HuH-7 (cell line): ENCODE results near the gene GRIK4.
"Not testable (repeated sequence)": the region's sequence is repeated elsewhere in the genome, so short reads cannot be mapped to it uniquely, and the experiment has no call there.

Source experiments
- DNase-seq: peaks from one replicate; pipeline ENCODE4 v3.0.0; 2011; ENCODE audit warnings: low spot score

Gene GRIK4

DNA sequence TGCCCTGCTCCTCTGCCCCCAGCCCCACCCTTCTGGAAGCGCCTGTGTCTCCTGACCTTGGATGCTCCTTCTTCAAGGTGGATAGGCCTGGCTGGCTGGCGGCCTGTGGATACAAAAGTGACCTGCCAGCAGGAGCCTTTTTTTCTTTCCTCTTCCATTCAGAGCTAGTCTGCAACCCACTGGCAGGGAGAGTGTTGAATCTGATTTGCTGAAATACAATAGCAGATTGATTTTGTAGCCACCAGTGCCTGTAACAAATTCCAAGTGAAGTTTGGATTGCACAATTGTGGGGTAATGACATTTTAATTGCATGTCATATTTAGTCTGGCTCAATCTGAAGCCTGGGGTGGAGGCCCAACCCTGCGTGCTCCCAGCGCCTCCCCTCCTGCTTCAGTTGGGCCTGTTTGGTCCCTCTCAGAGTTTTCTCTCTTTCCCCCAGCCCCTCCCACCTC lies 97.2 kb downstream of the GRIK4 start:
- DNase-seq: no peak

DNA sequence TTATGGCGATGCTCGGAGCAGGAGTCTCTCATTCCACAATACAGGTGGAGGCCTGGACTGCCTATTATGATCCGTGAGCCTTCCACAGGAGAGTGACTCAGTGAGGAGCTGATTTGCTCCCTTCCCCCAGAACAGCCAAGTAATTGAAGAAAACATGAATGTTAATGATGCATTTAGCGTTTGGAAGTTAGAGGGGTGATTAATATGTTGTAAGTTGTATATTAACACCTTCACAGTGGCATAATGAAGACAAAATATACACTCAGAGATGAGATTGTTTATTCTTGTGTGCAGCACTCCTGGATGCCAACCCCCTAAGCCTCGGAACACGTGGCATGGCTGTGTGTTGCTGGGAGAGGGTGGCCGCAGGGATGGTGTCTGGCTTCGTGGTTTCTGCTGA lies 98.6 kb downstream of the GRIK4 start:
- DNase-seq: no peak

DNA sequence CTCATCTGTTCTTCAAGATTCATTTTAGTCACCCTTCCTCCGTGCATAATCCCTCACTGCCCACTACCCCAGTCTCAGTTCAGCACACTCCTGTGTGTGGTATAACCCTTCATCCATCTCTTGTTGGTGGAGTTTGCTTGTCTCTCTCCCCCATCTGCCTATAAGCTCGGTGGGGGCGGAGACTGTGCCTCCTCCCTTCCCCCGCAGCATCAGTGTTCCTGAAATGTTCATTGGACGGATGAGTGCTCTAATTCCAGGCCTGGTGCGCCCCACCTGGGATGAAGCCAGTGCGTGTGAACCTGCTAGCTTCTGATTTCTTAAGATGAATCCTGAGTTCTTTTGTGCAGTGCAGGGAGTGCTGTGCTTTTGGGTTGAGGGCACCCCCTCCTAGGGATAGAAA lies 100.0 kb downstream of the GRIK4 start:
- DNase-seq: no peak

DNA sequence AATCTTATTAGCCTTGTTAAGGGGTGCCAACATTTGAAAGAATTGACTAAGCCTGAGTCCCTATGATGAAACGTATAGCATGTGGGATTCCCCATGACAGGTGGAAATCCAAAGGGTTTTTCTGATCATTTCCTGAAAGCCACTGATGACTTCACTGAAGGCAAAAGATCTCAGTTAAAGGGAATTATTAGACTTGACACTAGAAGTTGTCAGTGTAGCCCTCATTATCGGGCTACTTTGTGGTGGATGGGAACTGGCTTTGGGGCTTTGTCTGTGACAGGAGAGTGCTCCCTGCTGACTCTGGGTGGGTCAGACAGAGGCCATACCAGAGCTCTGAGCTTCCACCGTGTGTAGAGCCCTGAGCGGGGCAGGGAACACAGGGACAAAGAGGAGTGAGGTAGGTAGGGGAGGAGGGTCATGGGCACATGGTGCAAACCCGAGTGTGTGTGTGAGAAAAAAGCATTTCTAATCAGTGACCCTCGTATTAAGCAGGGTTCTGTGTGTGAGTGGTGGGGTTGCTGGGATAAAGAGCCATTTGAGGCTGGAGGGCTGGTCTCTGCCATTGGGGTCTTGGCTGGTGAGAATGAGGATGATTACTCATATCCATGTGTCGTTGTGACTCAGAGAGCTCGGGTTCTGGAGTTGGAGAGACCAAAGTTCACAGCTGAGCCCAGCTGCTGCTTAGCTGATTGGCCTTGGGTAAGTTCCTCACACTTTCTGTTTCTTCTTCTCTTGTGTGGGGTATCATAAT lies 101.1 kb downstream of the GRIK4 start:
- DNase-seq: no peak

DNA sequence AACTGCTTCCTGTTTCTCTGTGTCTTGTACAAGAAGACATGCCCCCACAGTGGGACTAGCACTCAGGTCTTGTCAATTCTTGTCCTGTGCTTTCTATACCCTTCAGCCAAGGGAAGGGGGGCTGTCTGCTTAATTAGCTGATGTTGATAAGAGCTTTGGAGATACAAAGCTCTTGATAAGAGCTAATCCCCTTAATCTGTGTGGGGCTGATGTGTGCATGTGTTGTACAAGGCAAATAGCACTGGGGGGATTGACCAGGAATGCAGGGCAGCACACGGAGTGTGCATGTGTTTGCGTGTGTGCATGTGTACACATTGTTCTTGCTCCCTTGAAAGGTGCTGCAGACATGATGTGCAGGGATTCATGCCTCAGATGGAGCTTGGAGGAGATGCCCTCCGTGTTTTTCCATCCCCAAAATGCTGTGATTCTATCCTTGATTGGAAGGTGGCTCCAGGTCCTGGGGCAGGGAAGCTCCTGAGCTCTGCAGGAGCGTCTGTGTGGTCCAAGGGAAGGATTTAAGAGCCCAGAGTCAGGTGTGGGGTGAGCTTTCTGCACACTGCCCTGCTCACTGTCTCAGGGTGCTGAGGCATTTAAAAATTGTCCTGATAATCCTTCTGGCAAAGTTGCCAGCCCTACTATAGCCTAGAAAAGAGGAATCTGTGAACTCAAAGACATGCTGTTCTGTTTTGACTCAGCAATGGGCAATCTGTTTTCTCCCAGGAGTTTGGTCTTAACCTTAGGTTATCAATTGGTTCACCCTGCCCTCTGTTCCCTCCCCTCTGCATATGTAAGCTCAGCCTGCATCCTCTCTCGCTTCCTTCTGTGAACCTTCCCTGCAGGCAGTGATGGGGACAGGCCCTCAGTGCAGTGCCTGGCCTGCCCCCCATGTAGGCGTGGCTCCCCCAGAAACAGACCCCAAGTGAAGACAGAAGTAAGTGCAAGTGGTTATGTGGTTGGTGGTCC lies 102.0 kb downstream of the GRIK4 start:
- no peak for DNase-seq

DNA sequence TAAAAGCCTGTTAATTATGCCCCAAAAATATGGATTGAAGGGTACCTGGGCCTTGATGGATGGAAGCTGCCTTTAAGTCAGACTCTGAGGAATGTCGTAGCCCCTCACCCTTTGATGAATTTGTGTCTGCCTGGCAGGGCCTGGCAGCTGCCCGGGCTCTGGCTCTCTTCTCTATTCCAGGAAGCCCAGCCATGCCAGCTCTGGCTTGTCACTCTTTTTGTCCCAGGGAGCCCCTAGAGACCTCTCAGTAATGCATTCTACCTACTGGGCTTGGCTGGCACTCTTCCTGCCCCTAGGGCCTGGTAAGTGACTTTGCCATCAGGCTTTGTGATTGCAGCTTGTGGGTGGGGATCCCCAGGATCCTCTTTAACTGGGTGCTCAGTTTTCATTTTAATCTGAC lies 103.8 kb downstream of the GRIK4 start:
- DNase-seq: no peak

DNA sequence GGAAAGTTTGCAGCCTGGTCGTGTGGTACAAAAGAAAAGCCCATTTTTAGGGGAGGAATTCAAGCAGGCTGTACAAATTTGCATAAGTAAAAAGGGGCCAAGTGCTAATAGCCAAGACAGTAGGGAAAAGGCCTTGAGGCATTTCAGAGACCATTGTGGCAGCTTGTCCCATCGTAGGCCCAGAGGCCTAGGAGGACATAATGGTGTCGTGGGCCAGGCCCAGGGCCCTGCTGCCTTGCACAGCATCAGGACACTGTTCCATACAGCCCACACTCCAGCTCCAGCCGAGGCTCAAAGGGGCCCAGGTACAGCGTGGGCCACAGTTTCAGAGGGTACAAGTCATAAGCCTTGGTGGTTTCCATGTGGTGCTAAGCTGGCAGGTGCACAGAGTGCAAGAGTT lies 106.9 kb downstream of the GRIK4 start:
- DNase-seq: no peak

DNA sequence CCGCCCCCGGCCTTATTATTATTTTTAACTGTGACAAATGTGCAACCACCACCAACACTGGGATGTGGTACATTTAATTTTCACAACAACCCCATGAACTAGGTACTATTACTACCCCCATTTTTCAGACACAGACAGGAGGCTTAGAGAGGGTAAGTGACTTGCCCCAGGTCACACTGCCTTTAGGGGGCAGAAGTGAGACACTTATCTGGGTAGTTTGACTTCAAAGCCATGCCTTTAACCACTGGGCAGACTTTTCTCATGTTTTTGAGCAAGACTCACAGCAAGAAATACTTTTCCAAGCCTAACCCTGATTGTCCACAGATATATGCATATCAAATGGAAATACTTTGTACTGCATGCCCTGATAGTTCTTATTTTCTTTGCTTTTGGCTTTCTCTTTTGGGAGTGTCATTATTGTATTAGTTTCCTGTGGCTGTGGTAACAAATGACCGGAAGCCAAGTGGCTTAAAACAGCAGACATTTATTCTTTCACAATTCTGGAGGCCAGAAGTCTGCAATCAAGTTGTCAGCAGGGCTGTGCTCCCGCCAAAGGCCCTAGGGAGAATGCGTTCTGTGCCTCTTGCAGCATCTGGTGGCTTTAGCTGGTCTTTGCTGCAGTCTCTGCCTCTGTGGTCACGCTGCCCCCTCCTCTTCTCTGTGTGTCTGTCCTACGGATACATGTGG lies 110.8 kb downstream of the GRIK4 start:
- no peak for DNase-seq

DNA sequence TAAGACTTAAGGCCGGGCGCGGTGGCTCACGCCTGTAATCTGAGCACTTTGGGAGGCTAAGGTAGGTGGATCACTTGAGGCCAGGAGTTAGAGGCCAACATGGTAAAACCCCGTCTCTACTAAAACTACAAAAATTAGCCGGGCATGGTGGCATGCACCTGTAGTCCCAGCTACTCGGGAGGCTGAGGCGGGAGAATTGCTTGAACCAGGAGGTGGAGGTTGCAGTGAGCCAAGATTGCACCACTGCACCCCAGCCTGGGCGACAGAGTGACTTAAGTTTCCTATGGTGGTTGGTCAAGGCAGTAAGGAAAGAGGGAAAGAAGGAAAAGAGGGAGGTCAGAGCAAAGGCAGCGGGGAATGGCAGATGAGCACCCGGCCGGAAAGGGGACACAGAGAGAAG lies 113.4 kb downstream of the GRIK4 start:
- DNase-seq: not testable (repeated sequence)

DNA sequence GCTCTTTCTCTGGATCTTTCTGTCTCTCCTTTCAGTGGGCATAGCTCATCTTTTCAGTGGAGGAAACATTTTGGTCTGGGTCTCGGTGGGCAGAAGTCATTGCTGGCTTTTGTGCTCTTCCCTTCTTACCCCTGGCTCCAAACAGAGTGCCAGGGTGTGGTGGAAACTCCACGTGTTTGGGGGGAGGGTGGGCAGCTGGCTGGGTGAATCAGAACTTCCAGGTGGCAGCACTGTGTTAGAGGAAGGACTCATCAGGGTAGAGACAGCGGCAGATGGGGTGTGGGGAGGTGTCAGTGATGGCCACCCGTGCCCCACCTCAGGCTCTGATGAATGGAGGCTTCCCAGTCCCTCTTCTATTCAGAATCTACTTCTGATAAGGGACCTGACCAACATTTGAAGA lies 114.0 kb downstream of the GRIK4 start:
- DNase-seq: no peak

DNA sequence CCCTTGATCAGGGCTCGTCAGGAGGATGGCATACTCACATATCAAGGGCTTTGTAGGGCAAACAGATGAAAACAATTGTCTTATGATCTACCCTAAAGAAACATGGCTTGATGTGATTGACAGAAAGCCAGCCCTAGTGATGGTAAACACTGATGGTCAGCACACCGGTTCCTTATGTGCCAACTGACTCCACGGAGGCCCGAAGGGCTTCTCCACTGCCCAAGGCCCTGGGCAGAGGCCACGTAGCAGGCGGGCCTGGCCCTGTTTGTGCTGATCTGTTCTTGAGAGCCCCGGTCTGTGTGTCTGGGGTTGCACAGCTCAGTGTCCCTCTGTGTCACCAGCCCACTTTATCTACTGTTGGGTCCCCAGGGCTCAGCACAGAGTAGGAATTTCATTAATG lies 115.2 kb downstream of the GRIK4 start:
- no peak for DNase-seq

DNA sequence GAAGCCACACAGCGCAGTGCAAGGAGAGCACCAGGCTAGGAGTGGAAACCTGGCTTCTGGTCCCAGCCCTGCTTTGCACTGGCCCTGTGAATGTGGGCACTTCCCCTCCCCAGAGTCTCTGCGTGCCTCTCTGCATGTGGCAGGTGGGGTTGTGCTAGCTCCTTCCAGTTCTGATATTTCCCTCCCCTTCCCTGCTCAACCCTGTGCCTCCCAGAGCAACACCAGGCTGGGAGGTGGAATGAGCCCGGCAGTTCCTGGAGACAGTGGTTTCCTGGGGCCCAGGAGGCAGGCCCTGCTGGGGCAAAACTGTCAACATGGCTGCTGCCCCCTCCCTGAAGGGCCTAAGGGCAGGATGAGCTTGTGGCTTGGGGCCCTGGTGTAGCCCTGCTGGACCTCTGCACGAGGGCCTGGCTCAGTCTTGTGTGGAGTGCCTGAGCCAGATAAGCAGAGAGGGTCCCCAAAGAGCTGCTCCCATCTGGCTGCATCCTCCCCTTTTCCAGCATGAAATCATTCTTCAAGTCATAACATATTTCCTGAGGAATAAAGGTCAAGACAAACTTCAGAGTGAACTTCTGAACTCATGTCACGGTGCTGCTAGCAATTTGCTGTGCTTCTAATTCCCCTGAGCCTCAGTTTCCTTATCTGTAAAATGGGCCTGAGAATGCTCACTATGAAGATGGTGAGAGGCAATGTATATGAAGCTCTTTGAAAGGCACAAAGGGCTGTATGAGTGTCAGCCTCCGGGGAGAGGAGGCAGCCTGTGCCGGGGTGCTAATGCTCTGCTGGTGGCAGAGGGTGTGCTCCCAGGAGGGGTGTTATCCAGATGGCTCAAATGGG lies 116.0 kb downstream of the GRIK4 start:
- DNase-seq: no peak

DNA sequence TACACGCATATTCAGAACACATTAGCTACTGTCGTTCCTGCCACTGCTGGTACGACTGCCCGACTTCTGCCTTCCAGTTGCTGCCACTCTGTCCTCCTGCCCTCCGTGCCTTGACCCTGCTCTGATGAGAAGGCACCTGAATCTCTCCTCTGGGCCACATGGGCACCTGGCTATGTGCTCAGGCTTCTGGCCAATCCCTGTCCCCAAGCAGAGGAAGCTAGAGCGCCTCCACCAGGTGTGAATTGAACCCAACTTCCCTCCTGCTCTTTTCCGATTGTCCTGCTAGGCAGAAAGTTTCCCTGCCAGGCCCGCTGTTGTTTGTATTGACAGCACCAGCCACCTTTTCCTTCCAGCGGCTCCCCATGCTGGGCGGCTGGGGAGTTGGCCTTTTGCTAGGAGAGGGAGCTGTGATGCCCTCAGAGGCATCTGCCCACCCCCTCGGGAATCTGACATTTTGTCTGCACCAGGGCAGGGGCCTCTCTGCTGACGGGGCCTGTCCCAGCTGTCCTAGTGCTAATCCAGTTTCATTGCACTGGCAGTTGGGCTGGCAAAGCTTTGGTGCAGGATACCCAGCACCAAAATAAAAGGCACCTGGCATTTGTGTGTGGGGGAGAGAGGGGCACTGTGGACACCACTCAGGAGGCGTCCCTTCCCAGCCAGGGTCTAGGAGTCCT lies 118.0 kb downstream of the GRIK4 start:
- DNase-seq: no peak

DNA sequence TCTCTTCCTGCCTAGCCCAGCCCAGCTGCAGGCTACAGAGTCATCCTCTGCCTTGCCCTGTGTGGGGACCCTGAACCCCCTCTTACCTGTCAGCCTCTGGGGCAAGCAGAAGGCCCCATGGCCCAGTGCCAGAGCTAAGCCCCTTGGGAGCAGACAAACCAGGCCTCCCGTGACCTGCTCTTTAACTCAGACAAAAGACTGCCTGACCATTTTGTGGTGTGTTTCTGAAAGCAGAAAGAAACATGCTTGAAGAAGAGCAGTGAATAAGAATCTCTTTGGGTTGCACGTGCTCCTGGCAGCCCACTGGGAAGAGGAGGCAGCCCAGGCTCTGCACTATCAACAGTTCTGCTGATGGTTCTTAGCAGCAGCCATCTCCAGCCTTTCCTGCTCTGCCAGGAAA lies 118.6 kb downstream of the GRIK4 start:
- no peak for DNase-seq

DNA sequence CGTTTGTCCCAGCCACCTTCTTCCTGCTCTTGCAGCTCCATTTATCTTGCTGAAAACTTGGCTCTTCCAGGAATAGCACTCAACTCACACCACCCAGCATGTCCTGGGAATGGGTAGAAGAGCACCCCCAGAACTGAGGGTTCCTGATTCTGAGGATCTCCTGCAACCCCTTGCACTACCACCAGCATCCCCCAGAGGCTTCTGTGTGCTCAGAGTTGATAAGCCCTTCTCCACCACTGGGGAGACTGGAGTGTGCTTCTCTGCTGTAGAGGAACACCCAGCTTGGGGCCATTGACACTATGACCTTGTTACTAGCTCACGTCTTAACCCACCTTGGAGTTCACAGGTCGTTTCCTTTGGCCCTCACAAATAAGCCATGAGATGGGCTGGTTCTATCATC lies 121.0 kb downstream of the GRIK4 start:
- peak; percentile 21 for DNase-seq

DNA sequence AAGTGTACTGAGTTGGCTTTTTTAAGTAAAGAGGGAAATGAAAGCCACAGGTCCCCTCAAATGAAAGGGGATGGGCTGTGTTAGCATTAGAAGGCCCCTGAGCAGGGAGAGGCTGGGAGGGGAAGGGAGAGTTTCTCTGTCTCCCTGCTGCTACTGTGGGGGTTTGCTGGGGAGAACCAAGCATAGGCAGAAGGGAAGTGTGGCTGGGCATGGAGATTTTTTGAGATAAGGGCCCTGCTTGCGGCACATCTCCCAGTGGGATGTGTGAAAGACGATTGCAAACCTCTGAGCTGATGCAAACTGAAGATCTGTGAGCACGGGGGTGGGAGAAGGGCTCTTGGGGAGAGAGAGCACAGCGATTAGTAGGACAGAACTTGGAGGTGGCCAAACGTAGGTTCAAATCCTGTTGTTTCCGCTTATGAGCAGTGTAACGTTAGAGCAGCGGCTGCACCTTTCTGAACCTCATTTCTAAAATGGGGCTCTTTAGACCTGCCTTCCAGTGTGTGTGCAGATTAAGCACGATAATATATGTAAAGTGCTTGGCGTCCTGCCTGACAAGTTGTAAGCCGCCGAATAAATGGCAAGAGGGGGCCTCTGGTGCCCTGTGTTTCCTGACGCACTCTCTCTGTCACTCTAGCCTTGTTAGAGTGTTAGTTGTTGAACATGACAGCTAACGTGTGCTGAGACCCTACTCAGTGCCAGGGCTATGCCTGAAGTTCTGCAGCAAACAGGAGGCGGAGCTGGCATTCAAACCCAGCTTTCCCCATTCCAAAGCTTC lies 122.3 kb downstream of the GRIK4 start:
- DNase-seq: no peak

DNA sequence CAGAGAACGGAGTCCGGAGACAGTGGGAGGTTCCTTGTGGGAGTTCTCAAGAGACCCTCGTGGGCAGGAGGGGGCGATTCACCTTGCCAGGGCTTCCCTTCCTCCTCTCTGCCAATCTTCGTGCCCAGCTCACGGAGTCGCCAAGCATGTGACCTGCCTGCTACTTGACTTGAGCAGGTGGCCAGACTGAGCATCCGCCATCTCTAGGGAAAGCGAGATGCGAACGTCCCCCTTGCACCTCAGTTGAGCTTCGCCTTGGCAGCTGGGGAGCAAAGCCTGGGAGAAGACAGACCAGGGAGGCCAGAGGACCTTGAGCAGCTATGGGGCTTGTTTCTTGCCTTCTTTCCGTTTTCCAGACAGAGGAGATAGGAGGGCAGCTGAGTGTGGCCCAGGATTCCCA lies 123.2 kb downstream of the GRIK4 start:
- no peak for DNase-seq

DNA sequence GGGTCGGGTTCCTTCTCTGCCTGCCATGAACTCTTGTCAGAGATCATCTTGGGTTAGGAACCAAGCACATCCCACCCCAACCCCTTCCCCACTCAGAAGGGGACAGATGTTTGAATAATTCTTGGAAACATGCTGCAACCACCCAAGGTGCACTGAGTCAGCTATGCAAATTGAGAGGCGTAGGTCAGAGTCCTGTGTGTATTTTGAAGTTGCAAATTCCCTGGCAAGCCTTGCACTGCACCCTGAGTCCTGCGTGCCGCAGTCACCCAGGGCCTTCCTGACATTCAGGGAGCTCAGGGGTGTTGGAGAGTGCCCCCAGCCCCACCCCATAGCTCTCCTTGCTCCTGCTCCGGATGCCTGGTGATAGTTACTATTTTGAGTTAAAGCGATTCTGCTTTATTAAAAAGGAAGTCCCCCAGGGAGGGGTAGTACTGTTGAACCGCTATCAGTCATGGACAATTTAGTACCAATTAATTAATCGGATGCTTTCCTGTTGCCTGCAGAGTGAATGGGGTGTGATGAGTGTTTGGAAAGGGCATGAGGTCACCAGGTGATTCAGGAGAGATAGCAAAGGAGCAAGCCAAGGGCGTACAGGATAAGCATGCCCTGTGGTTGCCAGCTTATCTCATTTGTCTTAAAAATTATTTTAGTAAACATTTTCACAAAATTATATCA lies 123.7 kb downstream of the GRIK4 start:
- DNase-seq: no peak

DNA sequence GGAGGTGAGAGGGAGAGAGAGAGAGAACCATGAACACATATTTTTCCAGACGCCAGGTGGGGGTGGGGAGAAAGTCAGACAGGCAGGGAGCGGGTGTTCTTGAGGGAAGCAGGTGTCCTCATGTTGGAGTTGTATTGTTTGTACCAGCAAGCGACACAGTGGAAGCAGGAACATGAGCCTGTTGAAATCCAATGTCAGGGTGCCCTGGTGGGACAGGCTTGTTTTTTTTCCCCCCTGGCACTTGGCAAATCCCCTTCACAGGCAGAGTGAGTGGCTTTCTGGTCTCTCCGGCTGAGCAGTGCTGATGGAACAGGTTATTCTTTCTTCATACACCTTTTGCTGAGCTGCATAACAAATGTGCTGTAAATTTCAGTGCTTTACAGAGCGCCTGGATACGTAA lies 125.6 kb downstream of the GRIK4 start:
- no peak for DNase-seq
